HCT116 (cell line): ENCODE measurements around the gene GGTLC2. TPM values are rescaled to one million over a fixed set of nuclear protein-coding genes. Genes with fewer than 3 reads are reported as not detected.

ENCODE experiments used
- ATAC-seq: fragments of 200-7000 bp; cut with Tn5 transposase; 2 replicates; pipeline ENCODE4 v1.9.1; 2020; ENCODE audit warnings: mild to moderate bottlenecking, moderate library complexity
- BruUV-seq: library from RNA; stranded (reverse); fragments of 400-500 nt; replicated peaks from 2 replicates; lab custom pipeline; 2021; lab: Mats Ljungman, UMichigan
- CTCF ChIA-PET: fragments of 300-600 bp; sonication (Branson Sonifier 250); formaldehyde crosslinking; loops from one replicate; lab custom pipeline; 2021; ENCODE audit warnings: antibody characterized with exemption; lab: Charles Lee
- POLR2A ChIA-PET: fragments of 300-600, 350-600 bp; sonication (Branson Sonifier 250); formaldehyde crosslinking; loops from one replicate; lab custom pipeline; 2021; ENCODE audit warnings: antibody characterized with exemption; lab: Charles Lee
- RAD21 ChIA-PET, 2 experiments: fragments of 300-600 bp; sonication (Branson Sonifier 250); formaldehyde crosslinking; loops; one replicate each; lab custom pipeline; 2023; ENCODE audit warnings: low total read pairs in 2 of 2; ENCODE audit not compliant: uncharacterized antibody in 2 of 2, unreplicated experiment in 2 of 2, low non-redundant PET in 1 of 2; lab: Charles Lee
- DNase-seq: peaks from one replicate; pipeline ENCODE4 v3.0.0-alpha.2; 2010; ENCODE audit warnings: low read depth, low spot score
- H2AFZ ChIP-seq: fragments of 200-600 bp; shearing (Covaris generic), sonication (generic); 2 replicates; pipeline ENCODE4 v1.6.1; 2017; ENCODE audit warnings: low read depth, mixed run types, mixed read lengths, antibody characterized with exemption, low read length; ENCODE audit not compliant: poor library complexity, severe bottlenecking
- H3K27ac ChIP-seq: 2 replicates; pipeline ENCODE4 v1.5.1; 2012; ENCODE audit warnings: low read depth, low read length
- H3K27me3 ChIP-seq: fragments of 200-600 bp; sonication (generic); 2 replicates; pipeline ENCODE4 v1.6.1; 2016; ENCODE audit warnings: mixed run types, low read length, mixed read lengths; ENCODE audit not compliant: insufficient read depth
- H3K36me3 ChIP-seq, 2 experiments: fragments of 200-500 bp in 1 of 2; fragments of 200-600 bp in 1 of 2; sonication (Bioruptor generic) in 1 of 2; sonication (generic) in 1 of 2; 2 replicates each; pipeline versions ENCODE4 v1.5.1 to v1.6.1; 2014 to 2016; ENCODE audit warnings: low read length in 2 of 2, inconsistent platforms in 1 of 2, mixed read lengths in 1 of 2, mixed run types in 1 of 2; ENCODE audit not compliant: insufficient read depth in 2 of 2, control insufficient read depth in 1 of 2
- H3K4me1 ChIP-seq, 2 experiments: fragments of 200-600 bp in 1 of 2; sonication (generic) in 1 of 2; 2 replicates each; pipeline versions ENCODE4 v1.5.1 to v1.6.1; 2012 to 2017; ENCODE audit warnings: low read length in 2 of 2, inconsistent platforms in 1 of 2, mild to moderate bottlenecking in 1 of 2, mixed read lengths in 1 of 2, mixed run types in 1 of 2, moderate library complexity in 1 of 2; ENCODE audit not compliant: insufficient read depth in 2 of 2, control insufficient read depth in 1 of 2
- H3K4me2 ChIP-seq: fragments of 200-600 bp; sonication (generic); 2 replicates; pipeline ENCODE4 v1.6.1; 2017; ENCODE audit warnings: mixed run types, low read length, mixed read lengths
- H3K4me3 ChIP-seq, 2 experiments: fragments of 200-600 bp in 1 of 2; sonication (generic) in 1 of 2; replicated peaks in 1 of 2; 2 replicates each; pipeline ENCODE4 v1.5.1; 2011 to 2016; ENCODE audit warnings: low read length in 2 of 2, control low read depth in 1 of 2, low read depth in 1 of 2, mild to moderate bottlenecking in 1 of 2, mixed read lengths in 1 of 2, mixed run types in 1 of 2
- H3K79me2 ChIP-seq: fragments of 200-600 bp; sonication (generic); 2 replicates; pipeline ENCODE4 v1.6.1; 2017; ENCODE audit warnings: mild to moderate bottlenecking, mixed run types, low read length, moderate library complexity, mixed read lengths; ENCODE audit not compliant: insufficient read depth
- H3K9ac ChIP-seq: fragments of 200-600 bp; sonication (generic); 2 replicates; pipeline ENCODE4 v1.6.1; 2016; ENCODE audit warnings: low read length, mixed read lengths
- H3K9me2 ChIP-seq: fragments of 200-600 bp; sonication (generic), shearing (Covaris generic); 2 replicates; pipeline ENCODE4 v1.6.1; 2017; ENCODE audit warnings: mixed run types, mild to moderate bottlenecking, moderate library complexity; ENCODE audit not compliant: insufficient read depth
- H3K9me3 ChIP-seq, 2 experiments: fragments of 200-500 bp in 1 of 2; fragments of 200-600 bp in 1 of 2; sonication (Bioruptor generic) in 1 of 2; sonication (generic) in 1 of 2; 2 replicates each; pipeline ENCODE4 v1.6.1; 2014 to 2017; ENCODE audit warnings: low read length in 2 of 2, mixed read lengths in 2 of 2, inconsistent platforms in 1 of 2, low read depth in 1 of 2, mild to moderate bottlenecking in 1 of 2, mixed run types in 1 of 2, moderate library complexity in 1 of 2; ENCODE audit not compliant: control insufficient read depth in 1 of 2, insufficient read depth in 1 of 2
- H4K20me1 ChIP-seq: fragments of 200-600 bp; sonication (generic), shearing (Covaris generic); 2 replicates; pipeline ENCODE4 v1.6.1; 2017; ENCODE audit warnings: mixed run types, mild to moderate bottlenecking, moderate library complexity; ENCODE audit not compliant: insufficient read depth
- CTCF ChIP-seq, 3 experiments: fragments of 200-600 bp in 1 of 3; sonication (generic) in 1 of 3; IDR thresholded peaks in 2 of 3; conservative IDR thresholded peaks in 1 of 3; 2 replicates each; pipeline ENCODE4 v1.5.1; 2012 to 2017; ENCODE audit warnings: low read depth in 2 of 3, low read length in 2 of 3, antibody characterized with exemption in 1 of 3, borderline replicate concordance in 1 of 3, control low read depth in 1 of 3, mild to moderate bottlenecking in 1 of 3, mixed read lengths in 1 of 3, mixed run types in 1 of 3, moderate library complexity in 1 of 3; ENCODE audit not compliant: insufficient read depth in 1 of 3
- MAX ChIP-seq: IDR thresholded peaks from 2 replicates; pipeline ENCODE4 v1.6.1; 2012
- RAD21 ChIP-seq: IDR thresholded peaks from 2 replicates; pipeline ENCODE4 v1.6.1; 2012; ENCODE audit warnings: low read depth, mild to moderate bottlenecking
- ZNF274 ChIP-seq: fragments of 200-500 bp; sonication (Bioruptor generic); IDR thresholded peaks from 2 replicates; pipeline ENCODE4 v1.6.1; 2014; ENCODE audit warnings: mild to moderate bottlenecking, low read depth, low read length, inconsistent platforms
- intact Hi-C: fragments of 100-400 bp; cut with micrococcal nuclease; formaldehyde crosslinking; loops from 2 replicates; pipeline ENCODE4 v1.10.0; 2022
- total RNA-seq: library from RNA; stranded (reverse); gene quantifications from one replicate; pipeline ENCODE4 v1.2.1, GENCODE V29; 2021; ENCODE audit not compliant: unreplicated experiment

GGTLC2 gene
- total RNA-seq, 1 experiment from 2014 or later, result not detected

- POLR2A ChIA-PET, result interaction anchor here (1.1 kb wide), 1 partner anchor 18 kb away, joined by 3 read pairs; no protein-coding TSS in a partner anchor
- intact Hi-C loops, result no loop called here
- H3K4me1 ChIP-seq, result no peaks in the 10 kb centered on the region
- RAD21 ChIA-PET, result interaction anchor here (1.0 to 1.3 kb wide), 5 partner anchors 18 to 104 kb away, joined by 3 to 7 read pairs (median 3); no protein-coding TSS in a partner anchor
- H4K20me1 ChIP-seq, result no peaks in the 10 kb centered on the region
- no peak overlapping the region for H3K4me3 ChIP-seq
- H3K79me2 ChIP-seq, result no peaks in the 10 kb centered on the region
- H3K27ac ChIP-seq, result no peak overlapping the region
- no peak overlapping the region for H3K4me2 ChIP-seq
- no peaks in the 10 kb centered on the region for H3K9me2 ChIP-seq
- no peak overlapping the region for H2AFZ ChIP-seq
- CTCF ChIA-PET, result interaction anchor here (0.9 to 2.4 kb wide), 18 partner anchors 9 to 290 kb away, joined by 3 to 26 read pairs (median 8); no protein-coding TSS in a partner anchor
- peak; percentile 99 for ATAC-seq
- DNase-seq, result no peak
- no peaks in the 10 kb centered on the region for H3K27me3 ChIP-seq
- BruUV-seq, result no TSS peak
- TF ChIP-seq CTCF (IDR thresholded peaks at IDR 0.05 in 2 of 3, conservative IDR thresholded peaks at IDR 0.05 in 1 of 3; ENCODE audit: borderline replicate concordance in 1 of 3, insufficient read depth in 1 of 3, low read depth in 2 of 3, low read length in 2 of 3) (peak; percentile 60 to 81 (median 64); a peak in 5 of 6 replicates), MAX (peak; percentile 86), RAD21 (peak; percentile 51), ZNF274 (no peak)
- peaks cover 0 to 8% of the 10 kb centered on the region in 2 experiments; a peak in 1 of 4 replicates for H3K9me3 ChIP-seq
- no peak overlapping the region for H3K9ac ChIP-seq
- H3K36me3 ChIP-seq, result no peaks in the 10 kb centered on the region
Measured at GRCh38 chr22:22666307-22667091, 22.1 kb downstream of the GGTLC2 start.
